GM12878 (cell line): ENCODE measurements around the gene IL1RL2. TPM values are rescaled to one million over a fixed set of nuclear protein-coding genes. Genes with fewer than 3 reads are reported as not detected.

Experiments used
- ATAC-seq: fragments of 200-7000 bp; cut with Tn5 transposase; 3 replicates; pipeline ENCODE4 v1.9.1; 2020; ENCODE audit warnings: mild to moderate bottlenecking, moderate library complexity
- BruUV-seq: library from RNA; stranded (reverse); fragments of 400-500 nt; replicated peaks from 2 replicates; lab custom pipeline; 2021; lab: Mats Ljungman, UMichigan
- CTCF ChIA-PET: fragments of 300-600 bp; sonication (Branson Sonifier 250); formaldehyde crosslinking; extraction: SDS; loops from one replicate; lab custom pipeline; 2021; ENCODE audit warnings: inconsistent platforms; lab: Yijun Ruan, JAX
- POLR2A ChIA-PET: fragments of 350-600 bp; formaldehyde crosslinking; extraction: SDS; loops from one replicate; lab custom pipeline; 2021; ENCODE audit warnings: inconsistent platforms; lab: Charles Lee
- RAD21 ChIA-PET: fragments of 300-600 bp; sonication (Branson Sonifier 250); formaldehyde crosslinking; loops from one replicate; lab custom pipeline; 2023; ENCODE audit warnings: antibody characterized with exemption; ENCODE audit not compliant: unreplicated experiment; lab: Charles Lee
- SMC1A ChIA-PET: fragments of 300-600 bp; sonication (Branson Sonifier 250); formaldehyde crosslinking; loops from one replicate; lab custom pipeline; 2023; ENCODE audit not compliant: unreplicated experiment, uncharacterized antibody; lab: Charles Lee
- DNase-seq: peaks from one replicate; pipeline ENCODE4 v3.0.0-alpha.2; 2011; ENCODE audit warnings: low read depth, low spot score
- FAIRE-seq: peaks from 3 replicates; lab custom pipeline; 2011; peaks lifted over from hg19 to GRCh38; lab: Jason Lieb, UNC
- H2AFZ ChIP-seq: 2 replicates; pipeline ENCODE4 v1.6.0; 2011; ENCODE audit warnings: low read depth, low read length, control low read depth; ENCODE audit not compliant: control insufficient read depth
- H3K27ac ChIP-seq: 2 replicates; pipeline ENCODE4 v1.5.1; 2011; ENCODE audit warnings: control low read depth; ENCODE audit not compliant: control insufficient read depth, insufficient read depth
- H3K27me3 ChIP-seq, 2 experiments: replicated peaks in 1 of 2; 2 replicates each; pipeline versions ENCODE4 v1.6.0 to v1.6.1; 2011; ENCODE audit warnings: low read length in 1 of 2; ENCODE audit not compliant: control insufficient read depth in 2 of 2, insufficient read depth in 2 of 2
- H3K36me3 ChIP-seq, 2 experiments: 2 replicates each; pipeline ENCODE4 v1.5.1; 2011; ENCODE audit warnings: low read length in 1 of 2; ENCODE audit not compliant: control insufficient read depth in 2 of 2, insufficient read depth in 2 of 2
- H3K4me1 ChIP-seq: 2 replicates; pipeline ENCODE4 v1.6.1; 2011; ENCODE audit warnings: mild to moderate bottlenecking, low read length, moderate library complexity, mixed read lengths; ENCODE audit not compliant: control insufficient read depth, insufficient read depth
- H3K4me2 ChIP-seq: 2 replicates; pipeline ENCODE4 v1.6.0; 2011; ENCODE audit warnings: control low read depth; ENCODE audit not compliant: control insufficient read depth, insufficient read depth
- H3K4me3 ChIP-seq: fragments of 200-600 bp; sonication (generic); 2 replicates; pipeline ENCODE4 v1.5.1; 2016
- H3K79me2 ChIP-seq: 2 replicates; pipeline ENCODE4 v1.6.0; 2011; ENCODE audit warnings: low read length; ENCODE audit not compliant: control insufficient read depth, insufficient read depth
- H3K9ac ChIP-seq: 2 replicates; pipeline ENCODE4 v1.8.0; 2011; ENCODE audit warnings: low read length, control low read depth, mixed read lengths; ENCODE audit not compliant: control insufficient read depth, insufficient read depth
- H3K9me3 ChIP-seq: replicated peaks from 3 replicates; pipeline ENCODE4 v1.5.1; 2011; ENCODE audit warnings: mild to moderate bottlenecking, low read length; ENCODE audit not compliant: control insufficient read depth, insufficient read depth
- H4K20me1 ChIP-seq: 2 replicates; pipeline ENCODE4 v1.6.0; 2011; ENCODE audit not compliant: control insufficient read depth, insufficient read depth
- CTCF ChIP-seq, 3 experiments: IDR thresholded peaks in 2 of 3; conservative IDR thresholded peaks in 1 of 3; 2 replicates each; pipeline ENCODE4 v1.5.1; 2011; ENCODE audit warnings: low read depth in 3 of 3, low read length in 3 of 3, mild to moderate bottlenecking in 3 of 3, control low read depth in 2 of 3, moderate library complexity in 2 of 3, inconsistent platforms in 1 of 3, mixed read lengths in 1 of 3; ENCODE audit not compliant: control insufficient read depth in 2 of 3, insufficient read depth in 1 of 3; ENCODE audit errors: extremely low read depth in 1 of 3
- FOXK2 ChIP-seq: fragments of 450-650 bp; IDR thresholded peaks from 2 replicates; pipeline ENCODE4 v1.6.1; 2017; ENCODE audit warnings: mild to moderate bottlenecking, moderate library complexity
- IRF4 ChIP-seq: IDR thresholded peaks from 2 replicates; pipeline ENCODE4 v1.6.1; 2011; ENCODE audit warnings: low read depth, low read length
- NBN ChIP-seq: fragments of 450-650 bp; IDR thresholded peaks from 2 replicates; pipeline ENCODE4 v1.6.1; 2016
- NFYB ChIP-seq: IDR thresholded peaks from 2 replicates; pipeline ENCODE4 v1.6.1; 2011; ENCODE audit warnings: low read depth, mild to moderate bottlenecking, low read length, improper control_type of control experiment, moderate library complexity; ENCODE audit not compliant: insufficient read depth
- REST ChIP-seq: IDR thresholded peaks from 2 replicates; pipeline ENCODE4 v1.6.1; 2012; ENCODE audit warnings: mild to moderate bottlenecking, low read depth, low read length
- SP1 ChIP-seq: IDR thresholded peaks from one replicate; pipeline ENCODE4 v1.6.1; 2011; ENCODE audit warnings: low read depth, low read length
- SRF ChIP-seq, 2 experiments: IDR thresholded peaks; 2 replicates each; pipeline ENCODE4 v1.6.1; 2011; ENCODE audit warnings: low read depth in 2 of 2, low read length in 2 of 2, mild to moderate bottlenecking in 1 of 2, moderate library complexity in 1 of 2
- STAT1 ChIP-seq: fragments of 450-650 bp; conservative IDR thresholded peaks from 2 replicates; pipeline ENCODE4 v1.6.1; 2014; ENCODE audit warnings: antibody characterized with exemption, mild to moderate bottlenecking
- WGBS: methylation state at CpG from one replicate; pipeline ENCODE4 v1.1.6; 2016; ENCODE audit warnings: low lambda C conversion rate; ENCODE audit not compliant: insufficient replicate concordance, insufficient coverage; ENCODE audit errors: missing lambda C conversion rate; 5-methylcytosine and 5-hydroxymethylcytosine counted together
- in situ Hi-C: fragments of 300-500 bp; cut with MboI; formaldehyde crosslinking; loops from 9 replicates; pipeline ENCODE4 v1.14.3; 2018; ENCODE audit warnings: mixed read lengths
- intact Hi-C: fragments of 100-400 bp; cut with micrococcal nuclease; formaldehyde crosslinking; loops from one replicate; pipeline ENCODE4 v1.14.2; 2022; ENCODE audit not compliant: unreplicated experiment
- polyA plus RNA-seq, 11 experiments: library from polyadenylated mRNA; depleted of rRNA in 4 of 11; unstranded in 6 of 11; stranded (reverse) in 5 of 11; fragments of >200 nt; fragmentation: Nextera tagmentation in 4 of 11; fragmentation: Illumina TruSeq in 1 of 11; extraction: Ambion mirVana in 4 of 11; extraction: Trizol in 1 of 11; gene quantifications; 1 replicate in 1 of 11; 2 replicates in 10 of 11; pipeline versions ENCODE4 v1.2.1 to v1.2.3, GENCODE V29; 2011 to 2016; ENCODE audit warnings: inconsistent platforms in 2 of 11, missing spikeins in 2 of 11, low read depth in 1 of 11
- total RNA-seq, 4 experiments: library from RNA; depleted of rRNA in 3 of 4; stranded (reverse); fragments of >200 nt in 3 of 4; fragmentation: Illumina TruSeq in 1 of 4; extraction: Trizol in 1 of 4; gene quantifications; 2 replicates each; pipeline versions ENCODE4 v1.2.1 to v1.2.3, GENCODE V29; 2013 to 2021
- TF ChIP-seq, protein P1 (sequence below): IDR thresholded peaks from 2 replicates; pipeline ENCODE4 v1.6.1; 2011; ENCODE audit warnings: mild to moderate bottlenecking, low read depth, low read length, moderate library complexity; ENCODE audit not compliant: insufficient replicate concordance
- TF ChIP-seq, protein P2 (sequence below): IDR thresholded peaks from 2 replicates; pipeline ENCODE4 v1.6.1; 2011; ENCODE audit warnings: low read depth, mild to moderate bottlenecking, low read length, moderate library complexity, borderline replicate concordance; ENCODE audit errors: extremely low read depth

The IL1RL2 gene
- total and polyA plus RNA-seq, 10 of the 15 experiments (the other 5 are each of a cell fraction or from before 2014, with no cell fraction given) = not detected

DNA sequence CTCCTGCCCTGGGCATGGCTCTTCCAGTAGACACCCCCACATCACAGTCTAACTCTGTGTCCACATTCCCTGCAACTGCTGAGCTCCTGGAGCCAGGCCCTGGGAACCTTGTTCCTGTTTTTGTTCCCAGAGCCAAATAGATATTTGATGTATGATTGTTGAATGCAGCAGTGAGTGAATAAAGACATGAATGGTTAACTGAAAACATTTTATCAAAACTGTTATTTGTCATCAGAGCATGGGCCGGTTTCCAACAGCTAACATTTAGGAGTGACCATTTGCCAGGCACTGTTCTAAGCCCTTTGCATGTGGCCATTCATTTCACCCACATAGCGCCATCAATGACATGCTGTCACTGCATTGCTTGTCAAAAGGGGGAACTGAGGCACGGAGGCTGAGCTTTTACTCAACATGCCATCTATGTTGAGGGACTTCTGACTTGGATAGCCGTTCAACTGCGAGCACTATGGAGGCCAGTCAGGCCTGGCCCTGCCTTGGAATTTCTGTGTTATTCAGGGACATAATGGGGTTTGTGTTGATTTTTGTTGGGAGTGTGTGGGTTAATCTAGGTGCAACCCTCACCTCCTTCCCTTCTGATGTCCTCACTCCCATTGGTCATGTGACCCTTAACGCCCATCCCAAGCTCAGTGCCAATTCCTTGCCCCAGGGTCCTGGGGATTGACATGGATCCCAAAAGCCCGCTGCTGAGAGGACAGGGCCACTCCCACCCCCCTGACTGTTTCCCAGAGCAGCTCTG is 31.7 kb upstream of the IL1RL2 start:
- H3K79me2 ChIP-seq = no peaks in the 10 kb centered on the region
- no TSS peak for BruUV-seq
- no peak overlapping the region for H3K9ac ChIP-seq
- ChIA-PET RAD21 (interaction anchor here (0.7 kb wide), 1 partner anchor 129 kb away, joined by 3 read pairs; no protein-coding TSS in a partner anchor), CTCF (interaction anchor here (1.0 to 5.1 kb wide), 2 partner anchors 11 to 135 kb away, joined by 6 to 19 read pairs; no protein-coding TSS in a partner anchor), POLR2A (no interaction called here), SMC1A (interaction anchor here (0.6 to 3.9 kb wide), 5 partner anchors 12 to 129 kb away, joined by 3 to 28 read pairs (median 3); no protein-coding TSS in a partner anchor)
- ATAC-seq (no peak), DNase-seq (no peak), FAIRE-seq (no peak)
- H3K27me3 ChIP-seq = no peaks in the 10 kb centered on the region
- peaks cover 0 to 2% of the 10 kb centered on the region in 2 experiments; a peak in 2 of 4 replicates for H3K36me3 ChIP-seq
- no peaks in the 10 kb centered on the region; the same call in 2 of the 3 replicates for H3K9me3 ChIP-seq
- no peaks in the 10 kb centered on the region for H3K4me1 ChIP-seq
- H3K4me3 ChIP-seq = no peak overlapping the region
- no peak overlapping the region for H3K4me2 ChIP-seq
- no peaks in the 10 kb centered on the region for H4K20me1 ChIP-seq
- H2AFZ ChIP-seq = no peak overlapping the region
- in situ Hi-C loops (no loop called here), intact Hi-C loops (no loop called here)
- H3K27ac ChIP-seq = no peak overlapping the region
- 18% methylated on average over 7 of the region's 7 CpGs for WGBS
- TF ChIP-seq CTCF (IDR thresholded peaks at IDR 0.05 in 2 of 3, conservative IDR thresholded peaks at IDR 0.05 in 1 of 3; ENCODE audit: control insufficient read depth in 2 of 3, extremely low read depth in 1 of 3, insufficient read depth in 1 of 3, low read depth in 3 of 3, low read length in 3 of 3) (no peak), REST (no peak), SRF (IDR thresholded peaks at IDR 0.05; ENCODE audit: low read depth in 2 of 2, low read length in 2 of 2) (no peak), FOXK2 (no peak), STAT1 (no peak), NFYB (no peak), NBN (no peak), SP1 (no peak), IRF4 (no peak)
- TF ChIP-seq, protein P1, sequence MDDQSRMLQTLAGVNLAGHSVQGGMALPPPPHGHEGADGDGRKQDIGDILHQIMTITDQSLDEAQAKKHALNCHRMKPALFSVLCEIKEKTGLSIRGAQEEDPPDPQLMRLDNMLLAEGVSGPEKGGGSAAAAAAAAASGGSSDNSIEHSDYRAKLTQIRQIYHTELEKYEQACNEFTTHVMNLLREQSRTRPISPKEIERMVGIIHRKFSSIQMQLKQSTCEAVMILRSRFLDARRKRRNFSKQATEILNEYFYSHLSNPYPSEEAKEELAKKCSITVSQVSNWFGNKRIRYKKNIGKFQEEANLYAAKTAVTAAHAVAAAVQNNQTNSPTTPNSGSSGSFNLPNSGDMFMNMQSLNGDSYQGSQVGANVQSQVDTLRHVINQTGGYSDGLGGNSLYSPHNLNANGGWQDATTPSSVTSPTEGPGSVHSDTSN = no peak
- TF ChIP-seq, protein P2, sequence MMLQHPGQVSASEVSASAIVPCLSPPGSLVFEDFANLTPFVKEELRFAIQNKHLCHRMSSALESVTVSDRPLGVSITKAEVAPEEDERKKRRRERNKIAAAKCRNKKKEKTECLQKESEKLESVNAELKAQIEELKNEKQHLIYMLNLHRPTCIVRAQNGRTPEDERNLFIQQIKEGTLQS = no peak
